IPS-NIHi11 (cell line): ENCODE measurements around the gene ARID4B.
A peak's percentile ranks its signal among the peaks of the same experiment; 100 is the strongest.
"Not testable (repeated sequence)": the region's sequence is repeated elsewhere in the genome, so short reads cannot be mapped to it uniquely, and the experiment has no call there.

Source experiments
- DNase-seq: peaks from one replicate; pipeline ENCODE4 v3.0.0; 2012; ENCODE audit warnings: mixed read lengths, low spot score

The ARID4B gene

GRCh38 chr1:235327559-235328270, at the start of gene ARID4B:
ARID4B (minus strand) TSS chr1:235328179; CDS start chr1:235326919, 1,260 bp downstream.
- DNase-seq: peak; percentile 89

- DNase-seq: no peak
Measured at GRCh38 chr1:235375919-235376605, 48.1 kb upstream of the ARID4B start.

- DNase-seq: no peak
Measured at GRCh38 chr1:235369802-235370201, 41.8 kb upstream of the ARID4B start.

- no peak for DNase-seq
Measured at GRCh38 chr1:235368428-235368827, 40.4 kb upstream of the ARID4B start.

GRCh38 chr1:235367000-235367908, 39.3 kb upstream of the ARID4B start, which contains the start of gene TBCE:
TBCE (plus strand) TSS chr1:235367427; CDS start chr1:235380050, 12,623 bp downstream.
- peak; percentile 97 for DNase-seq

- DNase-seq: no peak
Measured at GRCh38 chr1:235366286-235366685, 38.3 kb upstream of the ARID4B start.

- DNase-seq: not testable (repeated sequence)
Measured at GRCh38 chr1:235364189-235364588, 36.2 kb upstream of the ARID4B start.

GRCh38 chr1:235358899-235359298, 30.9 kb upstream of the ARID4B start:
- DNase-seq: no peak

- DNase-seq: peak; percentile 42
Measured at GRCh38 chr1:235357485-235358373, 29.8 kb upstream of the ARID4B start.

- no peak for DNase-seq
Measured at GRCh38 chr1:235351898-235352297, 23.9 kb upstream of the ARID4B start.

GRCh38 chr1:235351441-235351840, 23.5 kb upstream of the ARID4B start:
- no peak for DNase-seq

- no peak for DNase-seq
Measured at GRCh38 chr1:235343726-235344125, 15.7 kb upstream of the ARID4B start.

GRCh38 chr1:235342471-235342870, 14.5 kb upstream of the ARID4B start:
- DNase-seq: no peak

GRCh38 chr1:235342039-235342438, 14.1 kb upstream of the ARID4B start:
- DNase-seq: no peak

GRCh38 chr1:235341334-235341733, 13.4 kb upstream of the ARID4B start:
- no peak for DNase-seq

GRCh38 chr1:235339746-235340145, 11.8 kb upstream of the ARID4B start:
- no peak for DNase-seq

GRCh38 chr1:235336903-235337302, 8.9 kb upstream of the ARID4B start:
- no peak for DNase-seq

- no peak for DNase-seq
Measured at GRCh38 chr1:235331401-235331800, 3.4 kb upstream of the ARID4B start.

GRCh38 chr1:235330918-235331285, 2.9 kb upstream of the ARID4B start:
- DNase-seq: no peak

- DNase-seq: peak; percentile 10
Measured at GRCh38 chr1:235329139-235329902, 1.3 kb upstream of the ARID4B start.
